ENCODE data around the gene HSD11B1.

GRCh38 chr1:209707308-209707707 lies 2.7 kb downstream of the HSD11B1 start:
- TF ChIP-seq, protein P1, sequence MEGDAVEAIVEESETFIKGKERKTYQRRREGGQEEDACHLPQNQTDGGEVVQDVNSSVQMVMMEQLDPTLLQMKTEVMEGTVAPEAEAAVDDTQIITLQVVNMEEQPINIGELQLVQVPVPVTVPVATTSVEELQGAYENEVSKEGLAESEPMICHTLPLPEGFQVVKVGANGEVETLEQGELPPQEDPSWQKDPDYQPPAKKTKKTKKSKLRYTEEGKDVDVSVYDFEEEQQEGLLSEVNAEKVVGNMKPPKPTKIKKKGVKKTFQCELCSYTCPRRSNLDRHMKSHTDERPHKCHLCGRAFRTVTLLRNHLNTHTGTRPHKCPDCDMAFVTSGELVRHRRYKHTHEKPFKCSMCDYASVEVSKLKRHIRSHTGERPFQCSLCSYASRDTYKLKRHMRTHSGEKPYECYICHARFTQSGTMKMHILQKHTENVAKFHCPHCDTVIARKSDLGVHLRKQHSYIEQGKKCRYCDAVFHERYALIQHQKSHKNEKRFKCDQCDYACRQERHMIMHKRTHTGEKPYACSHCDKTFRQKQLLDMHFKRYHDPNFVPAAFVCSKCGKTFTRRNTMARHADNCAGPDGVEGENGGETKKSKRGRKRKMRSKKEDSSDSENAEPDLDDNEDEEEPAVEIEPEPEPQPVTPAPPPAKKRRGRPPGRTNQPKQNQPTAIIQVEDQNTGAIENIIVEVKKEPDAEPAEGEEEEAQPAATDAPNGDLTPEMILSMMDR (IDR thresholded peaks at IDR 0.05; ENCODE audit: borderline replicate concordance, extremely low read depth, low read length, poor library complexity, severe bottlenecking) = no peak
- no peak for TF ChIP-seq EZH2 (IDR thresholded peaks at IDR 0.05; ENCODE audit: borderline replicate concordance, low read depth, low read length, severe bottlenecking)

Data from DND-41 (cell line).